Right lung (tissue), 10 donors: ENCODE data around the gene MFSD6. TPM values are rescaled to one million over a fixed set of nuclear protein-coding genes. Genes with fewer than 3 reads are reported as not detected.
"Not testable (repeated sequence)": the region's sequence is repeated elsewhere in the genome, so short reads cannot be mapped to it uniquely, and the experiment has no call there.

Source experiments
- DNase-seq, 2 donors: peaks; one replicate each; pipeline ENCODE4 v3.0.0-alpha.2; 2013
- long read RNA-seq, 8 donors: transcript quantifications; one replicate each; lab custom pipeline, GENCODE V29; 2026
- polyA plus RNA-seq, 5 donors: library from polyadenylated mRNA; unstranded; fragments of 120-200 nt; gene quantifications; one replicate each; pipeline versions ENCODE4 v1.2.1 to v1.2.3, GENCODE V29; 2013; ENCODE audit warnings: inconsistent platforms in 1 of 5, low replicate concordance in 1 of 5; ENCODE audit not compliant: insufficient read length in 5 of 5, insufficient read depth in 1 of 5

MFSD6 gene
- 10 to 100 TPM; 18.2 to 25.6 (median 23.4) TPM for polyA plus RNA-seq
- long read RNA-seq, donor 1, full-length matches to known transcripts: 6 of 12 reads
- long read RNA-seq, donor 1, partial matches to known transcripts: 6 of 12 reads
- long read RNA-seq, donor 1, other reads (novel, unspliced or antisense): 0 of 12 reads
- long read RNA-seq, donor 2, full-length matches to known transcripts: 1 of 1 reads
- long read RNA-seq, donor 2, partial matches to known transcripts: 0 of 1 reads
- long read RNA-seq, donor 2, other reads (novel, unspliced or antisense): 0 of 1 reads
- long read RNA-seq, donor 3, full-length matches to known transcripts: 6 of 6 reads
- long read RNA-seq, donor 3, partial matches to known transcripts: 0 of 6 reads
- long read RNA-seq, donor 3, other reads (novel, unspliced or antisense): 0 of 6 reads
- long read RNA-seq, donor 4, partial matches to known transcripts: 0 of 2 reads
- long read RNA-seq, donor 4, other reads (novel, unspliced or antisense): 0 of 2 reads
- long read RNA-seq, donor 5, full-length matches to known transcripts: 5 of 10 reads
- long read RNA-seq, donor 5, partial matches to known transcripts: 5 of 10 reads
- long read RNA-seq, donor 5, other reads (novel, unspliced or antisense): 0 of 10 reads
- long read RNA-seq, donor 6, full-length matches to known transcripts: 7 of 13 reads
- long read RNA-seq, donor 6, partial matches to known transcripts: 6 of 13 reads
- long read RNA-seq, donor 6, other reads (novel, unspliced or antisense): 0 of 13 reads
- long read RNA-seq, donor 7, partial matches to known transcripts: 0 of 5 reads
- long read RNA-seq, donor 7, other reads (novel, unspliced or antisense): 5 of 5 reads
- long read RNA-seq, donor 8, partial matches to known transcripts: 0 of 1 reads
- long read RNA-seq, donor 8, other reads (novel, unspliced or antisense): 0 of 1 reads

- DNase-seq: peak; percentile 32 to 39
These were observed at the start of gene MFSD6 for GRCh38 chr2:190407662-190408537. TSS of gene MFSD6 (plus strand) at chr2:190408355. CDS start at chr2:190436030, 27,675 bp downstream.

DNA sequence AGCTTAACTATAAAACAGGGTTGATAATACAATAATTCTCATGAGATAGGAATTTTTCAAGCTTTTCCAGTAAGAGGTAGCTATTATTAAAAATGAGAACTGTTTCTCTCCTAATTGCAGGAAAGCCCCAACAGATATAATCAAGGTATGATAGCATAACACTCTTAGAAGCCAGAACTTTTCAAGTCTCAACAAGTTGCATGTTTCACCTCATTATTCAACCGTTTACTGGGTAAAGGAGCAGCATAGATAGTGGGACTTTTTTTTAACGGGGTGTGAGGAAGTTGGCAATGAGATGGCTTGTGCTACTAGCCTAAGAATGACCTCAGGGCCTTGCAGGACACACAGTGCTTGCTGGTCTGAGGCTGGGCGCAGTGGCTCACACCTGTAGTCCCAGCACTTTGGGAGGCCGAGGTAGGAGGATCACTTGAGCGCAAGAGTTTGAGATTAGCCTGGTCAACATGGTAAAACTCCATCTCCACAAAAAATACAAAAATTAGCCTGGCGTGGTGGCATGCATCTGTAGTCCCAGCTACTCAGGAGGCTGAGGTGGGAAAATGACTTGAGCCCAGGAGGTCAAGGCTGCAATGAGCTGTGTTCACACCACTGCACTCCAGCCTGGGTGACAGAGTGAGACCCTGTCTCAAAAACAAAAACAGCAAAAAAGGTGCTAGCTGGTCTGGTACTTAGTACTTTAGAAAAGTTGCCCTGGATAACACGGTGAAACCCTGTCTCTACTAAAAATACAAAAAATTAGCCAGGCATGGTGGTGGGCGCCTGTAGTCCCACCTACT lies 49.3 kb upstream of the MFSD6 start:
- DNase-seq: not testable (repeated sequence)

DNA sequence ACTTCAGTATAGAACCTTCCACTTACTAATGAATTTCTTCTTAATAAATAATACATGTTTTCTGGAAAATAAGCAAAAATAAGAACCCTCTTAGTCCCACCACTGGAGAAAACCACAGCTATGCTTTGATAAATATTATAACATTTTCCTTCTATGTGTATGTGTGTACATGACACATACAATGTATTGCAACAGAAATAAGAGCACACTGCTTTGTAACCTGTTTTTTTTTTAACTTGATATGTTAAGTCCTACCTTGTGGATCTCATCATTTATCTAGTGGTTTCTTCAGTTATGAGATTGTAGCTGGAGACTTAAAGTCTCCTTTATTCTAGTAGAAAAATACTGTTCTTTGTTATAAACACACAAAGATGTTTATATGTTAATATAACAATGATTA lies 47.6 kb upstream of the MFSD6 start:
- DNase-seq: no peak

- DNase-seq: no peak
These were observed 47.2 kb upstream of the MFSD6 start for GRCh38 chr2:190360965-190361364.

- no peak for DNase-seq
These were observed 46.6 kb upstream of the MFSD6 start for GRCh38 chr2:190361572-190361971.

DNA sequence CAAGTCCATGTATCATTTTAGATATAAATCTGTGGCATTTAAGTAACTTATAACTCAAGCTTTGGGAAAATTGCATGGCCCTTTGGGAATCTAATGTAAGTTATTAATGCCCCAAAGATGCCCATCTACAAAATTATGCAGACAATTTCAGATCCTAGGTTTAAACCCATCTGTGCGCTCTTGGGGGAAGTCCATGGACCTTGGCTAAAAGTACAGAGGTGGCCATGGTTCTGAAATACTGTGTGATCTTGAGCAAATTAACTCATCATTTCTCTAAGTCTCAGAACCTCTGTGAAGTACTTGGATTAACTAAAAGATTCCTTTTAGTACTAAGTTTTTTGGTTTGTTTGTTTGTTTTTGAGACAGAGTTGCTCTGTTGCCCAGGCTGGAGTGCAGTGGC lies 45.3 kb upstream of the MFSD6 start:
- no peak for DNase-seq

DNA sequence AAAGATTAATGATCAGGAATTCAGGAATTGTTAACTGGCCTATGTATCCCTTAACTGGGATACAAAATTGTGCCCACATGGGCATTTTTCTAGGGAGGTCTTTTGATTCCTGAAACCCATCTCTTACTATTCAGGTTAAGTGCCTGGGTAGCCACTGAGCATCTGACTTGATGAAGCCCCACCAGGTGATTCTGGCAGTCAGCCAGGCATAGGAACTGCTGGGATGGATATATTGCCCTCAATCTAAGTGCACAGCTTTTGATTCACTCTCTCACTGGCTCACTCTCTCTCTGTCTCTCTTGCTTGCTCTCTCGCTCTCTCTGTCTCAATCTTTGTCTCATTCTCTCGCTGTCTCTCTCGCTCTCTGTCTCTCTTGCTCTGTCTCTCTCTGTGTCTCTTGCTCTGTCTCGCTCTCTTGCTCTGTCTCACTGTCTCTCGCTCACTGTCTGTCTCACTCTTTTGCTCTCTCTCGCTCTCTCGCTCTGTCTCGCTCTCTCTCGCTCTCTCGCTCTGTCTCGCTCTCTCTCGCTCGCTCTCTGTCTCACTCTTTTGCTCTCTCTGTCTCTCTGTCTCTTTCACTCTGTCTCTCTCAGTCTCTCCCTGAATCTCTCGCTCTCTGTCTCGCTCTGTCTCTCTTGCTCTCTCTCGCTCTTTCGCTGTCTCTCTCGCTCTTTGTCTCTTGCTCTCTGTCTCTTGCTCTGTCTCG lies 42.5 kb upstream of the MFSD6 start:
- no peak for DNase-seq

GRCh38 chr2:190366248-190366753 lies 41.9 kb upstream of the MFSD6 start:
- no peak for DNase-seq

DNA sequence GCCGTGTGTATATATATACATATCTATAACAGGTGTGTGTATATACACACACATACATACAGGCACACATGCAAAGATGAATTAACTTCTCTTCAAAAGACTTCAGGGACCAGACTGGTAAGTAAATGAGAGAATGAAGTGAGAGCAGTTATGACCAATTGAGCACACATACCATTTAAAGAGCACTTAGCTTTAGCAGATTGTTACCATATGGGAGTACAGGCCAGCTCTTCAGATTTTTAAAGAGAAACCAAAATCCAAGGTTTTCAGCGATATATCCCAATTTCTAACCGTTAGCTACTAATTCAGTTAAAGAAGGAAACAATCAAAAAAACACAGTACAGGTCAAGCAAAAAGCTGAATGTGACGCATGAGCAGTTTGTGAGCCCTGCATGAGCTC lies 41.1 kb upstream of the MFSD6 start:
- DNase-seq: no peak

DNA sequence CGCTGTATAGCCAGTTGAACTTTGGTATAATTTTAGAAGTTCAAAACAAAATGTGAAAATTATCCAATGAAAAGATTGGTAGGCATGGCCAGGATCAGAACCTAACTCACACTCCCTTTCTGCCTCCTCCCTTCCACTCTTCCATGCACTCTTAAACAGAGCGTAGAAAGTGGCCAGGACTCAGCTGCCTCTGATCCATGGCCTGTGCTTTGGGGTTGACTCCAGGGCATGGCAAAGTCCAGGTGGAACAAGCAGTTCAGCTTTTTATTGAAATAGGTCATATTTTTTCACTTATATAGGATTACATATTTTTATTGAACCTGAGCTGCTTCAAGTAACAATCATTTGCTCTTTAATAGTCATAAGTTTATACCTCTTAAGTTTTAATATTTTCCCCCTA lies 38.5 kb upstream of the MFSD6 start:
- DNase-seq: no peak

DNA sequence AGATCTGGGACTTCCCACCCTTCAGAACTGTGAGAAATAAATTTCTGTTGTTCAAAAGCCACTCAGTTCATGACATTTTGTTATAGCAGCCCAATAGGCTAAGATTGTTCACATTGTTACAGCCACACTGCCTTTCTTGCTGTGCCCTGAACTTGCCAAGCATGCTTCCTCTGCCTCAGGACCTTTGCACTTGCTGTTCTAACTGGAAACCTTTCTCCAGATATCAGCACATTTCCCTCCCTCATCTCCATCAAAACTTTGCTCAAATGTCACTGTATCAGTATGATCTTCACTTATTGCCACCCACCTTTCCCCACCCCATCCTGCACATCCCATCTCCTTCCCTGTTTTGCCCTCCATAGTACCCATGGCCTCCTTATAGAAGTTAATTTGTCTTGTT lies 32.1 kb upstream of the MFSD6 start:
- no peak for DNase-seq

DNA sequence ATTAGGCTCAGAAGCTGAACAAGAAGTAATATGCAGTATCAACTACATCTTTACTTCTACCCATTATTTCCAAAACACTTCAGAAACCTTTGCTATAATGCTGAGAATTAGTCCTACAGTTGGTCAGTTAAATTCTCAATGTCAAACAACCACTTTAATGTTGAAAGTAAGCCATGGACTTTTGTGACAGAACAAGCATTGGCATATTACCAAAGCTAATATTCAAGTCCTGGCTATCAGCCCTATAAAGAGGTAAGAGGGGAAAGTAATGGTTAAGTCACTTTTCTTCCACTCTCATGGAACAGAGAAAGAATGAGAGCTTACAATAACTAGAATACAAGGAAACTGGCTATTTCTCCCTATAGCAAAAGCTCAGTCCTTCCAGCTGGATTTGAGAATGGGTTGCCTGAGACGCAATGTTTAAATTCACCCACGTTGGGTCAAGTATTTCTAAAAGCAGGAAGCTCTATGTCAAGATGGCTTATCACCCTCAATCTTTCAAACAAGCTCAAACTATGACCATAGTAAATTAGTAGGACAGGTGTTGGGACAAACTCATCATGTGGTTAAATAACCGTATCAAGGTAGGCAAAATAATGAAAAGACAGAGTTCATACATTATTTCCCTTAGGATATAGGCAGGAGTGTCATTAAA lies 31.4 kb upstream of the MFSD6 start:
- DNase-seq: no peak

GRCh38 chr2:190378880-190379237 lies 29.3 kb upstream of the MFSD6 start:
- DNase-seq: no peak

- no peak for DNase-seq
These were observed 28.7 kb upstream of the MFSD6 start for GRCh38 chr2:190379249-190379964.

DNA sequence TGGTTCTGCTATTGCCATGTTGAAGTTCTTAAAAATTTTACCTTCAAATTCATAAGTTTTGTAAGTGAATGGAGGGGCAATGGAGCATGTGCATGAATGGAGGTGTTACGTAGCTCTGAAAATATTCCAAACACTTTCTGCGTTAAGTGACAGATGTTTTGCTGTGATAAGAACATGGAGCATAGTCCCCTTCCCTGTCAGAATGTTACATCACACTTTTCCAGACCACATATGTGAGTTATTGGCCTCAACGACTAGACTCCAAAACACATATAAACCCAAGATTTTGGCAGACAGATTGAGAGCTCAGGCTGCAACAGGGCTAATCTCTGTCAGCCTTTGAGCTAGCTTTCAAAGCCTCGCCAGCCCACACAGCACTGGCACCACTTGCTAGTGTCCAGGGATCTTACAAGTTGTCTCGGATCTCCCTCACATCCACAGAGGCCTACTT lies 27.2 kb upstream of the MFSD6 start:
- DNase-seq: no peak

DNA sequence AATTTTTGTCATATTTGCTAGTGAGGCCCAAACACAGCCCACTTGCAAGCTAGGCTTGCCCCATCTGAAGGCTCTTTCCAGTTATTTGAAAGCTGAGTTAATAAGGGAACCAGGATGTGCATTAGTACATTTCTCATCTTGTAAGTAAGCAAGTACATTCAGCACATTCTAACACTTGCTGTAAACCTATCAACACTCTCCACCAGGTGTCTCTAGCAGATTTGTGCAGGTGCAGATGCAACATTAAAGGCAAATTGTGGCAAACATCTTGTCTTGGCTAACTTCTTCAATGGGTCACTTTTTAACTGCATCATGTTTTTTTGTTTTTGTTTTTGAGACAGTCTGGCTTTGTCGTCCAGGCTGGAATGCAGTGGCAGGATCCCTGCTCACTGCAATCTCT lies 25.3 kb upstream of the MFSD6 start:
- DNase-seq: no peak

GRCh38 chr2:190387422-190387821 lies 20.7 kb upstream of the MFSD6 start:
- no peak for DNase-seq

- DNase-seq: no peak
These were observed 11.9 kb upstream of the MFSD6 start for GRCh38 chr2:190396271-190396670.
